GM18861 (cell line): ENCODE data around the gene MCM3AP.
A peak's percentile ranks its signal among the peaks of the same experiment; 100 is the strongest.
"Not testable (repeated sequence)": the region's sequence is repeated elsewhere in the genome, so short reads cannot be mapped to it uniquely, and the experiment has no call there.

Source experiments
- ATAC-seq: cut with Tn5 transposase; IDR thresholded peaks from one replicate; pipeline ENCODE4 v1.9.1; 2021; ENCODE audit not compliant: unreplicated experiment

Gene MCM3AP

DNA sequence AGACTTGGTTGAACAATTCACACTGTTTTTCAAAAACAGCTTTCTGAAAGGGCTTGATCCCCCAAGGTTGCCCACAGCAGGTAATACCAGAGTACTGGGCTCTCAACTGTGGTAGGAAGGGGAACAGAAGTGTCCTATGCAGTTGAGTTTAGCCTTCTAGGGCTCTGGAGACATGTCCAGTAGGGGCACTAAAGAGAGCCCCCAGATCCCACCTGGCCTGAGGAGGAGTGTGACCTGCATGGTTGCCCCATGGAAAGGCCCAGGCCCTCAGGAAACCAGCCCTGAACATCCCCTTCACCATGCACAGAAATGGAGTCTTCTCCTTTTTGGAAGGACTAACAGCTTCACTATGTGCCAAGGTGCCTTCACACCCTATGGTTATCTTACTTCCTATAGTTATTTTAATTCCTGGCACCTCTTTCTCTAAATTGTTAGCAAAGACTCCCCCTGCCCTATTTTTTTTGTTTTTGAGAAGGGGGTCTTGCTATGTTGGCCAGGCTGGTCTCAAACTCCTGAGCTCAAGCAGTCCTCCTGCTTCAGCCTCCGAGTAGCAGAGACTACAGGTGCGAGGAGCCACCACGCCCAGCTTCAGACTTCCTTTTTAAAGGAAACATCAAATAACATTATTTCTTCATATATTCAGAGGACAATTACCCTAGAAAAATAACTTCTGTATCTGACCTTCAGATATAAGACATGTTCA is 40.0 kb downstream of the MCM3AP start:
- no peak for ATAC-seq

- ATAC-seq = no peak
Measured at GRCh38 chr21:46244602-46245001, 40.8 kb downstream of the MCM3AP start.

DNA sequence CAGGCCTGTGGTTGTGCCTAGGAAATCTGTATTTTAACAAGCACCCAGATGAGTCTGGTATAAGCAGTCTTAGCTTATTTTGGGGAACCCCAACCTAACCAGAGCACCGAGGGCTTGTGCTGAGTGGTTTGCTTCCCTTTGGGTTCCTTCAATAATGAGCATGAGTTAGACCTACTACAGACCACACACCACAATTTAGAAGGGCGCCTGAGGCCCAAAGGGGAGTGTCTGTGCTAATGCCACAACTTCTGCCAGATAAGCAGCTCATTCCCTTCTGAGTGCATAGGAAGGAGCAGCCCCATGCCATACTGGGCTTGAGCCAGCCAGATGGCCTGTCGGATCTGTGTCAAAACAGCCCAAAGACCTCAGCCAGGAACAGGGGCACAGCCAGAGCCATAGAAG is 41.5 kb downstream of the MCM3AP start:
- ATAC-seq = no peak

DNA sequence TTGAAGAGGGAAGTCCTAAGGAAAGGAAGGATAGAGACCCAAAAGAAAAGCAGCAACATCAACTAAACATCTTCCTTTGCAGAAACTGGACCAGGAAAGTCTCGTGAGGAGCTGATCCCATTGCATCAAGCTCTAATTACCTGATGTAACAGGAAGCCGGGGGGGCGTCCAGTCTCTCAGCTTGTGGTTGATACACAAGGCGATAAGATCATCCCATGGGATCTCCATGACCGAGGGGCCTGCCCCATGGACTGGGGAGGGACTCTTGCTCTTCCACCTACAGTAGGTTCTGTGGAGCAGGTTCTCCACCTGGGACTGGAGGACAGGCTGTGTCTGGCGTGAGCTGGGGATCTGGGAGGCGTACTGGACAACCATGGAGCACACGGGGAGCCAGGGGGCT is 42.1 kb downstream of the MCM3AP start:
- no peak for ATAC-seq

DNA sequence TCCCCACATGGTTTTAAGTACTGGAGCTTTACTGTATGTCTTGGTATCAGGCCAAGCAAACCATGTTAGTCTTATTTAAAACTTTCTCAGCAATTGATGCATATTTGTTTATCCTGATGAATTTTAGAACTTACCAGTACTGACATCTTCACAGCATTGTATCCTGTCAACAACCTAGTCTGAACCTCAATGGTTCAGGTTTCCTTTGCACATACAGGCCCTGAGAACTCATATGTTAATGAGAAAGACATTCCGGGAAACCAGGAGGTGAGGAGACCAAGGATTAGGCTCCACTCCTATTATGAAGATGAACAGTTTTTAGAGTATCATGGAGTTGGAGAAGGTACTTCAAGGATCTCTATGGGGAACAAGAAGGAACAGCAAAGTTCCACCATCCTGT is 43.8 kb downstream of the MCM3AP start:
- ATAC-seq = not testable (repeated sequence)

- ATAC-seq = no peak
Measured at GRCh38 chr21:46239817-46240325, 45.5 kb downstream of the MCM3AP start.

DNA sequence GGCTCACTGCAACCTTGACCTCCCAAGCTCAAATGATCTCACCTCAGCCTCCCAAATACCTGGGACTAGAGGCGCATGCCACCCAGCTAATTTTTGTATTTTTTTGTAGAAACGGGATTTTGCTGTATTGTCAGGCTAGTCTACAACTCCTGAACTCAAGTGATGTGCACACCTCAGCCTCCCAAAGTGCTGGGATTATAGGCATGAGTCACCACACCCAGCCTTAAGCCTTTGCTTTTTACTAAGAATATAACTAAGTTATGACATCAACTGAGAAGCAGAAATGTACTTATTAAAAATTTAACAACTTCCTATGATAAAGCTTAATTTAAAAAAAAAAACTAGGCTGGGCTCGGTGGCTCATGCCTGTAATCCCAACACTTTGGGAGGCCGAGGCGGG is 47.9 kb downstream of the MCM3AP start:
- ATAC-seq = no peak

- ATAC-seq = no peak
Measured at GRCh38 chr21:46234436-46234950, 50.9 kb downstream of the MCM3AP start.

DNA sequence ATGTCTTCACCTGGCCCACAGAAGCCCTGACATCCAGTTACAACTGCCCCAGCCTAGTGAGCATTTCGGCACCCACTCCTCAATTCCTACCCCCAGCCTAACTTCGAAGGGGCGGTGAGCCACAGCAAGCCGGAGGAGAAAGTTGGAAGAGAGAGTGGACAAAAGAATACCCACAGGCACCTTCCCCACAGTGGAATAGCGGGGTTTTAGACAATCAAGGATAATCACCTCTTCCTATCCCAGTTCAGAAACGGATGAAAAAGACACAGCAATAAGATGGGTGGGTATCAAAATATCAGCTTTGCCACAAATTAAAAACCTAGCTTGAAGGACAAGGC is 55.5 kb downstream of the MCM3AP start:
- ATAC-seq = no peak

DNA sequence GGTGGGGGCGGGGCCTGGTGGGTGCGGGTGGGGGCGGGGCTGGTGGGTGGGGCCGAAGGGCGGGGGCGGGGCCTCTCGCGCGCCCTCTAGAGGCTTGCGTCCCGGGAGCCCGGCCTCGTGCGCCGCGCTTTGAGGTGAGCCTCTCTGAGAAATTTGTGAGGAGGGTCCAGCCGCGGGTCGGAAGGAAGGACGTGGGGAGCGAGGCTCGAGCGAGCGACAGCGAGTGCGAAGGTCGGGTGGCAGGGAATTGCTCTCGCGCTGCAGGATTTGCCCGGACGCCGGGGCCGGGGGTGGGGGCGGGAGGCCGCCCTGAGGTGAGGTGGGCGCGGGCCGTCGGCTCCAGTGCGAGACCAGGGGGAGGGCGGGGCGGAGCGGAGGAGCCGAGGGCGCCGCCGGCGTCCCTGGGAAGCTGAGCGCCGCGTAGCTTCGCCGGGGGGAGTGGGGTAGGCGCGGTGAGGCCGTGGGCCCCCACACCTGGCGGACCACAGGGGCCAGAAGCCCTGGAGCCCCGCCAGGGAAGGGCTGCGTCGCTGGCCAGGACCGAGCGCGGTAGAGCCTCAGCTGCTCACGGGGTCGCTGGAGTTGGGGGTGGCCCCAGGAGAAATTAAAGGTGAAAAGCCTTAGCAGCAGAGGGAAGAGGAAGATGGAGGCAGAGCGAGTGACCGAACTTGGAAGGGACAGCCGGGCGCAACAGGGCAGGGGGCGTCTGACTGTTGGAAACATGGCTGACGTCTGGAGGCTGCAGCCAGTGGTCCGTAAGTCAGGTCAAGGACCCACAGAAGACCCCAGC is 56.1 kb downstream of the MCM3AP start:
- ATAC-seq = no peak

GRCh38 chr21:46228345-46229051 is 56.9 kb downstream of the MCM3AP start, which contains the start of gene LSS:
LSS (minus strand) TSS chr21:46228774; CDS start chr21:46228745, 29 bp downstream.
- ATAC-seq = peak; percentile 68

- ATAC-seq = no peak
Measured at GRCh38 chr21:46227811-46228344, 57.5 kb downstream of the MCM3AP start.

DNA sequence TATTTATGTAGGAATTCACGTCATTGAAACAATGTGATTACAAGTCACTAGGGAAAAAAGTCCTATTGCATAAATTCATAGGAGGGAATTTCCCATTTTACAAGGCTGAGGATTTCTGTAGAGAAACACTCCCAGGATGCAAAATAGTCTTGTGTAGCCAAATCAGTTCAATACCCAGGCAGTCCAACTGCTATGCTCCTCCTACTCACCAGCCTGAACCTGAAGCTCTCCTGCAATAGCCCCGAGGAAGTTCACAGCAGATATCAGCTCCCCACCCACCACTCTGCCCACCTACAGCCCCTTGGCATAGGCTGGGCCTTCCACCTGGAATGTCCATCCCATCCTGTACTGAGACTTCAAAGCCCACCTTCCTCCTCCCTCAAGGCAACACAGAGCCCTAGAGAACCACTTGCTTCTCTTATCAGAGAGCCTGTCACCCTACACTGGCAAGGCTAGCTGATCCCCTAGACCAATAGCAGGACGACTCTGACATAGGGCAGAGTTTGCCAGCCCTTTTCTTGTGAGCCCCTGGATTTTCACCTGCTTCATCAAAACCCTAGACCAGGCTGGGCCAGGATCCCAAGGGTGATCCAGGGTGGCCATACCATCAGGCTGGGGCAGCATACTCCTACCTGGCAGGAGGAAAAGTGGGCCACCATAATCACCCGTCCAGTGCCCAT is 58.4 kb downstream of the MCM3AP start:
- ATAC-seq = no peak

- ATAC-seq = no peak
Measured at GRCh38 chr21:46226146-46226545, 59.3 kb downstream of the MCM3AP start.

DNA sequence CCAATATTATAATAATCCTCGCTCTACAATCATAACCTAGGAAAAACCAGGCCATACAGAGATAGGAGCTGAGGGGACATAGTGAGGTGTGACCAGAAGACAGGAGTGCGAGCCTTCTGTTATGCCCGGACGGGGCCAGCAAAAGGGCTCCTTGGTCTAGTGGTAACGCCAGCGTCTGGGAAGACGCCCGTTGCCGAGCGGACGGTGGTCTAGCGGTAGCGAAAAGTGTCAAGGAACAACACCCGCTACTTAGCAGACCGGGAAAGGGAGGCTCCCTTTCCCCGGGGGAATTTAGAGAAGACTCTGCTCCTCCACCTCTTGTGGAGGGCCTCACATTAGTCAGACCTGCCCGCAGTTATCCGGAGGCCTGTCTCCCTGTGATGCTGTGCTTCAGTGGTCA is 61.8 kb downstream of the MCM3AP start:
- not testable (repeated sequence) for ATAC-seq

GRCh38 chr21:46223217-46223616 is 62.2 kb downstream of the MCM3AP start:
- no peak for ATAC-seq

DNA sequence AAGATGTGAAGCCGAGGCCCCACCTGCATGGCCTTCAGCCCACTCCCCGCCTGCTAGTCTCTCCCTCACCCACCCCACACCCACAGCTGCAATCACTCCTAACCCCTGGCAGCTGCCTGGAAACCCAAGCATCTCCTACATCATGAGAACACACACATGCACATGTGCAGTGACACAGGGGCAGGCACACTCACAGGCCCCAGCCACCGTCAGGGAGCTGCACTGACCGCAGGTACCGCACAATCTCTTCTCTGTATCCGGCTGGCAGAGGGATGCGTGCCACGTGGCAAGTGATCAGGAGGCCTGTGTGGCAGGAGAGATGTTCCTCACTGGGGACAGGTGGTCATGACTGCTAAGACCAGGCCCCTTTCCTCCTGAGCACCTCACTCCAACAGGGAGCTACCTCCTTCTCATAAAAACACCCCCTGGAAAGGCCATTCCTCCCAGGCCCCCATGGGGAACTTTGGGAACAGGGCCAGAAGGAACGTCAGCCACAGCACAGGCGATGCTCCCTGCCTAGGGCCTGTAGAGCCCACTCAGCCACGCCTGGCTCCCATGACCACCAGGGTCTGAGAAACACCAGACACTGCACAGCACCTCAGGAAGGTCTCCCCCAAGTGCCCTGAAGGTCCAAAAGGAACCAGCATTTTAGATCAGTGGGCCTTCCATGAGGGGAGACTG is 62.8 kb downstream of the MCM3AP start:
- ATAC-seq = no peak

GRCh38 chr21:46221664-46222435 is 63.6 kb downstream of the MCM3AP start:
- ATAC-seq = no peak

DNA sequence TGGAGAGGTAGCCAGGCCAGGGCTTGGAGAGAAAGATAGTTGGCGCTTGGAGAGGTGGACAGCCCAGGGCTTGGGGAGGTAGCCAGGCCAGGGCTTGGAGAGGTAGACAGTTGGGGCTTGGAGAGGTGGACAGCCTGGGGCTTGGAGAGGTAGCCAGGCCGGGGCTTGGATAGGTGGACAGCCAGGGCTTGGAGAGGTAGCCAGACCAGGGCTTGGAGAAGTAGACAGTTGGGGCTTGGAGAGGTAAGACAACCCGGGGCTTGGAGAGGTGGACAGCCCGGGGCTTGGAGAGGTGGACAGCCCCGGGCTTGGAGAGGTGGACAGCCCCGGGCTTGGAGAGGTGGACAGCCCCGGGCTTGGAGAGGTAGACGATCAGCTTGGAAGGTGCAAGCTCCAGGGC is 64.6 kb downstream of the MCM3AP start:
- ATAC-seq = no peak
